GM19193 (cell line): ENCODE data around the gene GEMIN7.

Experiments
- POLR2A ChIP-seq: IDR thresholded peaks from 4 replicates; pipeline ENCODE4 v1.6.1; 2011; ENCODE audit not compliant: insufficient read depth, insufficient read length; ENCODE audit errors: extremely low read depth

The GEMIN7 gene

GRCh38 chr19:45050036-45050435 is 29.0 kb upstream of the GEMIN7 start:
- no peak for TF ChIP-seq POLR2A

GRCh38 chr19:45051929-45052579 is 27.0 kb upstream of the GEMIN7 start:
- no peak for TF ChIP-seq POLR2A

GRCh38 chr19:45056831-45057230 is 22.2 kb upstream of the GEMIN7 start:
- TF ChIP-seq POLR2A = no peak

GRCh38 chr19:45057444-45057843 is 21.6 kb upstream of the GEMIN7 start:
- TF ChIP-seq POLR2A = no peak

GRCh38 chr19:45058622-45059159 is 20.4 kb upstream of the GEMIN7 start:
- no peak for TF ChIP-seq POLR2A

- TF ChIP-seq POLR2A = no peak
Observed at GRCh38 chr19:45059258-45059965, 19.6 kb upstream of the GEMIN7 start.

- TF ChIP-seq POLR2A = no peak
Observed at GRCh38 chr19:45061965-45062364, 17.1 kb upstream of the GEMIN7 start.

- no peak for TF ChIP-seq POLR2A
Observed at GRCh38 chr19:45063851-45064801, 14.9 kb upstream of the GEMIN7 start.

GRCh38 chr19:45066921-45067661 is 12.0 kb upstream of the GEMIN7 start:
- no peak for TF ChIP-seq POLR2A

GRCh38 chr19:45068041-45068440 is 11.0 kb upstream of the GEMIN7 start:
- TF ChIP-seq POLR2A = no peak

- no peak for TF ChIP-seq POLR2A
Observed at GRCh38 chr19:45069056-45069455, 10.0 kb upstream of the GEMIN7 start.

- TF ChIP-seq POLR2A = peak; percentile 24
Observed at GRCh38 chr19:45070214-45070613, 8.8 kb upstream of the GEMIN7 start.

- no peak for TF ChIP-seq POLR2A
Observed at GRCh38 chr19:45070861-45071544, 8.1 kb upstream of the GEMIN7 start.

GRCh38 chr19:45071545-45071938 is 7.5 kb upstream of the GEMIN7 start:
- no peak for TF ChIP-seq POLR2A

GRCh38 chr19:45071969-45072790 is 6.9 kb upstream of the GEMIN7 start:
- no peak for TF ChIP-seq POLR2A
